GM21723 (cell line): Measurements from ENCODE around the gene FRMPD1.

Experiments used
- ATAC-seq: cut with Tn5 transposase; IDR thresholded peaks from one replicate; pipeline ENCODE4 v1.9.1; 2021; ENCODE audit warnings: mild to moderate bottlenecking, moderate library complexity; ENCODE audit not compliant: unreplicated experiment

Gene FRMPD1

DNA sequence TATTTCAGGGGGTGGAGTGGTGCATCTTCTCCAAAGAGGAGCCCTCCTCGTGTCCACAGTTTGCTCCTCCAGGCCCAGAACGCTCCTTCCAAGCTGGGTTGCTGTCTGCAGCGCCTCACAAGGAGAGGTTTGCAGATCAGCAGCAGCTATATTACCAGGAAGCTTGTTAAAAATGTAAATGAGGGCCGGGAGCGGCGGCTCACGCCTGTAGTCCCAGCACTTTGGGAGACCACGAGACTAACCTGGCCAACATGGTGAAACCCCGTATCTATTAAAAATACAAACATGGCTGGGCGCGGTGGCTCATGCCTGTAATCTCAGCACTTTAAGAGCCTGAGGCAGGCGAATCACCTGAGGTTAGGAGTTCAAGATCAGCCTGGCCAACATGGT, 25.0 kb upstream of the FRMPD1 start:
- no peak for ATAC-seq

DNA sequence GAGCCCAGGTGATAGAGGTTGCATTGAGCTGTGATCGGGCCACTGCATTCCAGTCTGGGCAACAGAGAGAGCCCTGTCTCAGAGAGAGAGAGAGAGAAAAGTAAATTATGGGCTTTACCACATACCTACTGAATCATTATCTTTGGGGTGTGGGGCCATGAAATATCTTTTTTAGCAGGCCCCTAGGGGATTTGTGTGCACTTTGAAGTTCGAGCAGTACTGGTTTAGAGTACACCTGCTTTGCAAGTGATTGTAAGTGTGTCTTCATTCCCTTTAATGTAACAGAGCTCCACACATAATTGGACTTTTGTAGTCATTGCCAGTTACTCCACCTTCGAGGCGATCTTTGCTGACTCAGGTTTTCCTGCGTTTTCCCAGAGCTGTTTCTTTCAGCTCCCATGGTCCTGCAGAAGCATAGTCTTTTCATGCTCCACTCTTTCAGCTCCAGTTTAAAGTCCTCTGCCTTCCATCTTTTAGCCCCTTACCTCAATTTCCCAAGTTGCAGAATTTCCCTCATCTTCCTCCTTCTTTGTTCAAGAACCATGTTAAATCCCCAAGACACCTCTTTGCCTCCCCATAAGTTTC, 24.0 kb upstream of the FRMPD1 start:
- no peak for ATAC-seq

DNA sequence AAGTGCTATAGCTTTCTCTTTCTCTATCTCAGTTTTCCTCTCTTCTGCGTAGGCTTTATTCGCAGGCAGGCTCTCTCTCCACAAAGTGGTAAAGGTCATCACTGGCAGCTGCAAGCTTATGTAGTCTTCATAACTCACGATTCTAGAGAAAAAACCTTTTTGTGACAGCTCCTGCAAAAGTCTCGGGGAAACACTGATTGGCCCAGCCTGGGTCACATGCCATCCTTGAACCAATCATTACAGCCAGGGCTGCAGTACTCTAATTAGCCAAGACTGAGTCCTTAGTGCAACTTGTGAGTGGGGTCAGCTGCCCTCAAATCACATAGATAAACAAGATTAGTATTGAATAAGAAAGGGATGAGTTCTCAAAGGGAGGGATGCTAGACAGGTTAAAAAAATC, 18.3 kb upstream of the FRMPD1 start:
- ATAC-seq: no peak

DNA sequence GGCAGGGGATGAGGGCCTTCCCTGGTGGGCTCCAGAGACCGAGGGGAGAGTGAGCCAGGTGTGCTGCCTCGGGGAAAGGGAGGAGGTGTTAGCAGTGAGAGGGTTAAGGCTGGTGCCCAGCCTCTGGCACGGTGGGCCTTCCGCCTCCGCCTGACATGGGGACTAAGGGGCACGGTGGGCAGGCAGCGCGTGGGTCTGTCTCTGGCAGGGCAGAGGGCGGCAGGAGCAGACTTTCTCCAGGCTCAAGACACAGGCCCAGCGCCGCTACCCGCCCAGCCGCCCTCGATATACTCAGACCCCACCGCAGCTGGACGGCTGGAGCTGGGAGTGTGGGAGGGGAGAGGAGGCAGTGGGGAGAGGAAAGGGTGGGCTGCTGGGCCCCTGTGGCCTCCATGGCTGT, 14.9 kb upstream of the FRMPD1 start:
- ATAC-seq: no peak

DNA sequence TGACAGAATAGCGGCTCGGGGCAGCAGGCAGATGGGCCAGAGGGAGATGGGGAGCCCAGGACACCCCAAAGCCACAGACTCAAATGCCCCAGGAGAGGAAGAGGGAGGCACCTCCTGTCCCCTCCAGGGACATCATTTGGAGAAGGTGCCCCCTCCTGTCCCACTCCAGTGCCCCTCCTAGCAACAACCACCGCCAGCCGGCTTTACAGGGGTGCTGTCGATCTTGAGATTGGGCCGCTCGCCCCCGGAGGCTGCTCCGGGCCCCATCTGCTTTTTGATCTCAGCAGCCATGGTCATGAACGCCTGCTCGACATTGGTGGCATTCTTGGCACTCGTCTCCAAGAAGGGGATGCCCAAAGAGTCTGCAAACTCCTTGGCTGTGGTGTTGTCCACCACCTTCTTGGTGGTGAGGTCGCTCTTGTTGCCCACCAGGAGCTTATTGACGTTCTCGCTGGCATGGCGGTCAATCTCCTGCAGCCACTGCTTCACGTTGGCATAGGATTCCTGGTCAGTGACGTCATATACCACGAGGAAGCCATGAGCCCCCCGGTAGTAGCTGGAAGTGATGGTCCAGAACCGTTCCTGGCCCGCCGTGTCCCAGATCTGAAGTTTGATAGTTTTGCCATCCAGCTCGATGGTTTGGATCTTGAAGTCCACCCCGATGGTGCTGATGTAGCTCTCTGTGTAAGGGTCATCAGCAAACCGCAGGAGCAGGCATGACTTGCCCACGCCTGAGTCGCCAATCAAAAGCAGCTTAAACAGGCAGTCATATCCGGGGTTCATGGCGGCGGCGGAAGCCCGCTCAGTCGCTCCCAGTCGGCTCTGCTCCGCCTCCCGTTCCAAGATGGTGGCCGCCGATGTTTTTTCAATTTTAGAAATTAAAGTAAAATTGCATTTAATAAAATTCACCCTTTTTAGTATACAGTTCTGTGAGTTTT, 14.0 kb upstream of the FRMPD1 start:
- no peak for ATAC-seq

DNA sequence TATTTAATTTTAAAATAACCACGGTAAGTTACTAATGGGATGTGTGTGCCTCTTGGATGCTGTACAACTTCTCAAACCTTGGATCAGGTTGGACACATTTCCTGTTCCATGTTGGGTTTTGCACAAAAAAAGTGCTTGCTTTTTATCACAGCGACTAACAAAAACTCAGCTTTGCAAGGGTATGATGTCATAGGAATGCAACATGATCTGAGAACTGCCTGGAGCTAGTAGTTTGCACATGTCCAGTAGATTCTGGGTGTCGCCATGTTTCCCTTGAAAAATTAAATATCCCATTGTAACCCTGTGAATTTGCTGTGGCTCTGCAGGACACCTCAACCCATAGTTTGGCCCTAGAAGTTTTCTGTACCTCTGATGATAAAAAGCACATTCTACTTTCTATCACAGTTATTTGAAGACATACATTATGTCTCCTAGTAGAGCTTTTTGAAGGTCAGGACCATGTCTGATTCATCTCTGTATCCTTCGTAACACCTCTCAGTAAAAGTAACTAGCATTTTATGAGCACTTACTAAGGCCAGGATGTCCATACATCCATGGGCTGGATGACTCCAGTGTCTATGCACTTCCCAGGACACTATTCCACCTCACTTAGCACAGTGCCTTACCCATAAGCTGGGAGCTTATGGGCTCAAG, 11.5 kb upstream of the FRMPD1 start:
- ATAC-seq: no peak

DNA sequence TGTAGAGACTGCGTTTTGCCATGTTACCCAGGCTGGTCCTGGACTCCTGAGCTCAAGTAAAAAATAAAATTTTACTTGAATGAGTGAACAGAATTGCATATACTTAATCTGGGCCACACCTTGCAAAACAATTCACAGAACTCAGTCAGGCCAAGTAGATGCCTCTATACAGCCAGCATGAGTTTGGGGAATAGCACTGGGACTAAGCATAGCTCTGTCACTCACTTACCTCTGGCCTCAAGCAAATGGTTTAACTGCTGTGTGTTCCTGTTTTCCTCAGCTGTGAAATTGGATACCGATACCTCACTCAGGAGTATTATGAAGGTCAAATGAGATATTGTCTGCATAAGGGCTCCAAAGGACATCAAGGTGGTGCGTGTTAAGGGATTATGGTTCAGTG, 10.9 kb upstream of the FRMPD1 start:
- ATAC-seq: no peak

DNA sequence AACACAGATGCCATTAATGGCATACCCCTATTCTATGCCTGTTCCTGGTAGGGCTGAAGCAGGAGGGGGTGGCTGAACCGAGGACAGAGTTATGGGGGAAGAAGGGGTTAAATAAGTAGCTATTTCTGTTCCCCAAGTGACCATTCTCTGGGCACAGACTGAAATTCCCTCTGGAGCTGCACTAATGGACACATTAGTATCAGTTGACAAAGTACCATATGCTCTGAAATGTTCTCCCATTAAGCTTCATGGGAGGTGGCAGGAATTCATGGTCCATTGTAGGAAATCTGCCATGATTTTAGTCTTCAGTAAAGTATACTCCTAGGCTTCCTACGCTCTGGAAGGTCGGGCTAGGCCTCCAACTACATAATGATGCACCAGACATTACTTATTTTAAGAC, 10.5 kb upstream of the FRMPD1 start:
- no peak for ATAC-seq

DNA sequence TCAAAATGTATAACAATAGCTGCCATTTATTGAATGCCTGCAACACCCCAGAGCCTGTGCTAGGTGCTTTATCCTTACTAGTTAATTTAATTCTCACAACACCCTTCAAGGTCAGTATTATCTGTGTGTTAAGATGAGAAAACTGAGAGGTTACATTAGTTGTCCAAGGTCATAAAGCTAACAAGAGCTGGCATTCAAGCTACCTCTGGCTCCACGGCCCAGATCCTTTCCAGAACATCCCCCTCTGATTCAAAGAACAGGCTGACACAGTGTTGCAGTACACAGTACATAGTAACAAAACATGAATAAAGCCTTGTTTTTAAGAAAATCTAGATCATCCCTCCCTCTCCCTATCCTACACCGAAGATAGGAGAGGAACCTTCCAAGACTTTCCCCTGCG, 9.4 kb upstream of the FRMPD1 start:
- ATAC-seq: no peak

DNA sequence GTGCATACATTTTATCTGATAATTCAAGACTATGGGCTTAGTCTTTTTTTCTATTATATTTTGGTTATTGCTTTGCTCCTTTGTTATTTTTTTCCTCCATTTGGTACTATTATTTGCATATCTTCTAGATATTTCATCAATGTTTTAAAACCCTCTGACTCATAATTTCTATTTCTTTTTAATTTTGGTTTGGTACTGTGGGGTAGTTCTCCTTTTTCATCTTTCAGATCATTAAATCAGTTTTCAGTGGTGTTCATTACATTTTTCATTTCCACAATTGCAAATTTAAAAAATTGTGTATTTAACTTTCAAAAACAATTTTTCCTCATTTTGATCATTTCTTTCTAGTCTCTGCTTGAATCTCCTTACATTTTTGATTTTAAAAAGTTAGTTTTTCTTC, 7.5 kb upstream of the FRMPD1 start:
- ATAC-seq: no peak

DNA sequence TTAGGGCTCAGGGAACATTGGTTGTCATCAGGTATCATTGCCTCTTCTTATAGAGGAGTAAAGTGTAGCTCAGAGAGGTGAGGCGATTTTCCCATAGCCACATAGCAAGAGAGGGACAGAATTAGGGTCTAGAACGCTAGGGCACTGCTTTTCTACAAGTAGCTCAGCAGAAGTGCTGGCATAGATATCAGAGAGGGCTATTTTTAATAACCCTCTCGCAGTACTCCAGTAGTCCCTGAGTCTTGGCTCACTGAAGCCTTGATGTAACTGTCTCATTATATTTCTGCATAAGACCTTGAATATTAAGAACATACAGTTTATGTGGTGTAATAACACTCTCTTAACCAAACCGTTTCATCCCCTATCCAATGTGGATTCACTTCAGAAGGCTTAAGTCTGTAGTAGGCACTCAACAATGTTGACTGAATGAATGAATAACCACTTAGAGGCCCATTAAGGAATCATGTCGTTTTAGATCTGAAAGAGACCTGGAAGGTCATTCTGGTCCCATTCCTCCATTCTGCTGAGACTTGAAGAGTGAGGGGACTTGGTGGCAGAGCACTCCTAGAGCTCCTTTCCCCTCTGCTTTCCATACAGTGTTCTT, 4.7 kb upstream of the FRMPD1 start:
- no peak for ATAC-seq

DNA sequence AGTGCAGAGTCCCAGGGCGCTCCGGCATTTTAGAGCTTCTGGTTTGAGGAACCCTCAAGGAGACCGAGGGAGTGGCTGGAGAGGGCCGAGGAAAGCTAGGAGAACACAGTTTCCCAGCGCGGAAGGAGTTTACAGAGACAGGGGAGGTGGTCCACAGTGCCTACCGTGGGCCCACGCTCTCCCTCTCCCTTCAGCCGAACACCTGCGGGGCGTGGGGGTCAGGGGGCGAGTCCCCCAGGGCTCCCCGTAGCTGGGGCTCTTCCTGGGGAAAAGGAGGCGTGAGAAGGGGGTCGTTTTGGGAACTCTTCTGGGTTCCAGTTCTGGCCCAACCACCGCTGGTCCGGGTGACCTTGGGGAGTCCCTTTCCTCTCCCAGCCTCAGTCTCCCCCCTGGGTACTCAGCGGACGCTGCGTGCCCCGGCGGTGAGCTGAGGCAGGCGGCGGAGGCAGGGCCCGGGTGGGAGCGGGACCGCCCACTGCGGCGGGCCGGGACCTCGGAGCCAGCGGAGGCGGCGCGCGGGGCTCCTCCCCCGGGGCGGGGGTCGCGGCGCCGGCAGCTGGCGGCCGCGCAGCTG, 368 bp upstream of the FRMPD1 start:
- ATAC-seq: no peak

DNA sequence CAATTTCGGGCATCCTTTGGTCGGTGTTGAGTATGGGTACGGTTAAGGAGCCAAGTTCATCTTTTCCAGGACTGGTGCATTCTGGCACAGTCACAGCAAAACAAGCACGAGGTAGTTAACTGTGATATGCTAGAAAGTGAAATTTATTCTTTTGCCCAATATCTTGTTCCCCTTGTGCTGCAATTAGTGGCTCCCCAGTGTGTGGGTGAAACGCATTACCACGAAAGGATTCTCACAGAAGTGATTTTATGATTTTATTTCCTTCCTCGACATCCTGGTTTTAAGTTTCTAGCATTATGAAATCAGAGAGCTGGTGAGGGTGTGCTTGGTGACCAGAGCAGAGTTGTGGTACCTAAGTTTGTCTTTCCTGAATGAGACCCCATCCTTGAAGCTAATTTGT, 1.5 kb downstream of the FRMPD1 start:
- ATAC-seq: no peak

DNA sequence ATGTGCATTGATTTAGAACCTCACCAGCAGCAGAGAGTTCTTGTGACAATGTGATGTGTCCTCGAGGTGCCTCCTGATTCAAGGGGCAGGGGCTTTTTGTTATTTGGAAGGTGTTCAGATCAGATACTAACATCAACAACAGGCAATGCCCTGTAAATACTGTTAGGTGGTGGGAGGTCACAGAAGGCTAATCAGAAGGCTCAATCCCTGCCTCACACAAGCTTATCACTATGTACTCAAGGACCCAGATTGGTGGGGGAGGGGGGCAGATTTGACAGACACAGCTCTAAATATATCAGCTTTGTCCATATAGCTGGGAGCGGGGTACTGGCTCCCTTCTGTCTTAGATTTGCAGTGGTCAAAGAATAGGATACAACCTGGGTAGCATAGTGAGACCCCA, 2.6 kb downstream of the FRMPD1 start:
- no peak for ATAC-seq

DNA sequence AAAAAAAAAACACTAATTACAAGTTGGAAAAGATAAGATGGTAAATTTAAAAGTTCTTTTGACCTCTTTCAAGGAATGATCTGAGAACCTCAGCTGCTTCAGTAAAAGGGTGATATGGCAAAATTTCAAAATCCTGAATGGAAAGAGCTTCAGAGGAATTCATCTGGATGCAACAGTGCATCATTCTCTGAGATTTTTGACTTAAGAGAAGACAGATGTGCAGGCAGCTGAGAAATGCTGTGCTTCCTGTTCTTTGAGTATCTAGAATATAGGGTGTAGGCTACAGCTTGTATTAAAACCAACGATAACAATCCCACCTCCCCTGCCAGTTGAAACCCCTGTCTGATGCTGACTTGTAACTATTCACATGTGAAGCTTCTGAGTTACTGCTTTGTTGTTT, 6.2 kb downstream of the FRMPD1 start:
- ATAC-seq: no peak

DNA sequence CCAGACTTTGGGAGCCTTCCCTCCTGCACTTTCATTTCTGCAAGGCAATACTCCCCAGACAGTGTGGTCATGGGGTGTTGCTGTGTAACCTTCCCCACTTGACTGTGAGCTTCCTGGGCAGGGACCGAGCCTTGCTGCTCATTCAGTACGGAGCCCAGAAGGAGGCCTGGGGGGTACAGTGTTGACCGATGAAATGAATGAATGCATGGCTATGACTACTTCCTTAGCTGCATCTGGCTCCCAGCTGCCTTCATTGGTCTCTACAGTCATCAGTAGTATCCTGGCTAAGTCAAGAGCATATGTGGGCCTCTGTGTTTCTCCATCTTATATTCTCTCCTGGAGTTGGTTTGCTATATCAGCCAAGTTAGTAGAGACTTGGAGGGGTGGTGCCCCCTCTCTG, 9.9 kb downstream of the FRMPD1 start:
- ATAC-seq: no peak

DNA sequence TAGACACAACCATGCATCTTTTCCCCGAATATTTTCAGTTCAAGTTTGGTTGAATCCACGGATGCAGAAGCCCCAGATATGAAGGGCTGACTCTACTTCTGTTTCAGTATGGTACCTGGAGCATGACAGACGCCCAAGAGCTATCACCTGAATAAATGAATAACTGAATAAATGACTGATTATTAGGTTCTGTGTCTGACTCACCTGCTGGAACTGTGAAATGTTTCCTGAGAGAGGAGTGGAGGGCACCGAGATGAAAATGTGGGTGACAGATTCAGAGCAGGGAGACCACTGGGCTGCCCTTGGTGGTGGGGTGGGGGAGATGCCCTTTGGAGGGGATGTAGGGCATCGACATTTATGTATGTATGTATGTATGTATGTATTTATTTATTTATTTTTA, 13.2 kb downstream of the FRMPD1 start:
- no peak for ATAC-seq

DNA sequence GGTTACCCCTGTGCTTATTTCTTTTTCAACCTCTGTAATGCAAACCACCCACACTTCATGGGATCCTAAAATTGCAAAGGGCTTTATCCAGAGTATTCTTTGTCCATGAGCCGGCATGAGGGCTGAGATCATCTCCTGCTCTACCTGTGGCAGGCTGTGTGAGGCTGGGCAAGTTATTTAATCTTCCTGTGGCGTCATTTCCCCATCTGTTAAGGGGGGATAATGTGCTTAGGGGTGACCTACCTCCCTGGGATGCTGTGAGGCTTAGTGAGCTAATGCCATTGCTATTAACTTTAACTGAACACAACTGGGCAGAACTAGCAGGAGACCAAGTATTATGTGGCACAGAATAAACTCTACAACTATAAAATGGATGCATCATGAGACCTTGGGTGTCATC, 17.0 kb downstream of the FRMPD1 start:
- no peak for ATAC-seq

DNA sequence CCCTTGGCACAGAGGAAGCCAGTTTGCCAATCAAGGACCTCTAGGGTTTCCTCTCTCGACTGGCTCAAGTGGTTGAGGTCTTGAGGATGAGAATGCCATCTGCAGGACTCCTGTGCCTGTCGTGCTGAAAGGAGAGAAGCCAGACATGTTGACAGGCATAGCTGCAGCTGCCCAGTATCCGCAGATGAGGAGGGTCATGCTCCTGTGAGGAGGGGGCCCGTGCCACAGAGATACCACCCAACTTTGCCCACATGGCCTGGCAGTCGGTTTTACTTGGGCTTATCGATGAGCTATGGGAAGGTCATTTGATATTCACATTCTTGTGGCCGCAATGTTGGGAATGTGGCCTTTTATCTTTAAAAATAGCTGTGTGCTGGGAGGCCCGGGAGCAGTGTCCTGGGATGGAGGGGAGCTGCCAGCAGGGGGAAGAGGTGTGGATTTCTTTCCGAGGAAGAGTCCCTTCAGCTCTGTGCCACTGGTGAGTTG, 17.4 kb downstream of the FRMPD1 start:
- ATAC-seq: no peak

DNA sequence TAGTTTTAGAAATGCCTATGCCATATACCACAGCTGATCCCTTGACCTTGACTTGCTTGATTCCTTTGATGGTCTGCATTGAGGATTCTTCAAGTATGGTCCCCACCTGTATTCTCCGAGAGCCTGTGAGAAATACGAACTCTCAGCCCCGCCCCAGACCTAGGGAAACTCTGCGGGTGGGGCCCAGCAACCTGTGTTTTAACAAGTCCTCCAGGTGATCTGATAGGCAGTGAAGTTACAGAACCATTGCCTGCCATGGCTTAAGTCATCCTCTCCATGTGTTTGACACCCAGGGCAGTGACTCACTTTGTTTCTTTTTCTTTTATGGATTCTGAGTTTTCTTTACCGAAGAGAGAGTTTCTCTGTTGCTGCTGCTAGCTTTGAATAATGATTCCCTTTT, 18.5 kb downstream of the FRMPD1 start:
- ATAC-seq: no peak

DNA sequence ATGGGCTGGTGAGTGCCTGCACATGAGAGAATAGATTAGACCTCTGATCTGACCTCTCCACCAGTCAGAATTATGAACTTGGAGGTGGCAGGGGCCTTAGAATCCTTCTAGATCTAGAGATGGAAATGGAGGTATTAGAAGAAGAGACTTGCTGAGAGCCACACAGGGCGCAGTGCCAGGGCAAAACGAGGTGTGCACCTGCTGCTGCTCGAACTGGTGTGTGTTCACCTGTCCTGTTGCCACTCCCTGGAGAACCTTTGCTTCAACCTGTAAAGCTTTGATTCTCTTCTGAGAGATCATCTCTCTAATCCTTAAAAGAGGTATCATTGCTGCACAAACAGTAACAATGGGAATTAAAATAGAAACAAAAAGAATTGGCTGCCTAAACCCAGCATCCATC, 24.9 kb downstream of the FRMPD1 start:
- ATAC-seq: no peak
